ENCODE measurements around the gene ANO8.

- TF ChIP-seq CTCF (conservative IDR thresholded peaks at IDR 0.05; ENCODE audit: low read depth in 2 of 2) (no peak), EZH2 (IDR thresholded peaks at IDR 0.05; ENCODE audit: low read depth, unreplicated experiment) (no peak), POLR2AphosphoS5 (IDR thresholded peaks at IDR 0.05; ENCODE audit: low read depth) (no peak), JUNB (IDR thresholded peaks at IDR 0.05; ENCODE audit: unreplicated experiment) (no peak)
Measured at GRCh38 chr19:17305216-17305516, 29.5 kb downstream of the ANO8 start.
